Stimulated activated naive B cell treated with anti-CD40 and anti-IgM and Interleukin-4, amounts not matched to agents 10 μg/mL and 1 μg/mL and 100 μg/mL, for 72 hours (primary cell): ENCODE results near the gene CAMTA1.
"Not testable (repeated sequence)": the region's sequence is repeated elsewhere in the genome, so short reads cannot be mapped to it uniquely, and the experiment has no call there.

Experiments used
- ATAC-seq, 2 donors: fragments of 150-1000 bp; cut with Tn5 transposase; replicated peaks; 2 replicates each; pipeline ENCODE4 v1.10.0; 2021; ENCODE audit warnings: moderate library complexity in 1 of 2
- DNase-seq: peaks from one replicate; pipeline ENCODE4 v3.0.0; 2021
- H3K27ac Mint-ChIP-seq: one replicate; pipeline ENCODE4 v1.8.0; 2022; ENCODE audit warnings: mild to moderate bottlenecking, mixed read lengths
- H3K27me3 Mint-ChIP-seq, 2 donors: one replicate each; pipeline ENCODE4 v1.8.0; 2022; ENCODE audit warnings: mixed read lengths in 2 of 2
- H3K36me3 Mint-ChIP-seq, 2 donors: one replicate each; pipeline ENCODE4 v1.8.0; 2022; ENCODE audit warnings: mixed read lengths in 2 of 2, mild to moderate bottlenecking in 1 of 2
- H3K4me1 Mint-ChIP-seq, 2 donors: one replicate each; pipeline ENCODE4 v1.8.0; 2022; ENCODE audit warnings: mixed read lengths in 2 of 2, mild to moderate bottlenecking in 1 of 2
- H3K4me3 Mint-ChIP-seq, 2 donors: one replicate each; pipeline ENCODE4 v1.8.0; 2022; ENCODE audit warnings: mild to moderate bottlenecking in 2 of 2, mixed read lengths in 2 of 2, moderate library complexity in 1 of 2
- H3K9me3 Mint-ChIP-seq, 2 donors: one replicate each; pipeline ENCODE4 v1.8.0; 2022; ENCODE audit warnings: mixed read lengths in 2 of 2, mild to moderate bottlenecking in 1 of 2

CAMTA1 gene

DNA sequence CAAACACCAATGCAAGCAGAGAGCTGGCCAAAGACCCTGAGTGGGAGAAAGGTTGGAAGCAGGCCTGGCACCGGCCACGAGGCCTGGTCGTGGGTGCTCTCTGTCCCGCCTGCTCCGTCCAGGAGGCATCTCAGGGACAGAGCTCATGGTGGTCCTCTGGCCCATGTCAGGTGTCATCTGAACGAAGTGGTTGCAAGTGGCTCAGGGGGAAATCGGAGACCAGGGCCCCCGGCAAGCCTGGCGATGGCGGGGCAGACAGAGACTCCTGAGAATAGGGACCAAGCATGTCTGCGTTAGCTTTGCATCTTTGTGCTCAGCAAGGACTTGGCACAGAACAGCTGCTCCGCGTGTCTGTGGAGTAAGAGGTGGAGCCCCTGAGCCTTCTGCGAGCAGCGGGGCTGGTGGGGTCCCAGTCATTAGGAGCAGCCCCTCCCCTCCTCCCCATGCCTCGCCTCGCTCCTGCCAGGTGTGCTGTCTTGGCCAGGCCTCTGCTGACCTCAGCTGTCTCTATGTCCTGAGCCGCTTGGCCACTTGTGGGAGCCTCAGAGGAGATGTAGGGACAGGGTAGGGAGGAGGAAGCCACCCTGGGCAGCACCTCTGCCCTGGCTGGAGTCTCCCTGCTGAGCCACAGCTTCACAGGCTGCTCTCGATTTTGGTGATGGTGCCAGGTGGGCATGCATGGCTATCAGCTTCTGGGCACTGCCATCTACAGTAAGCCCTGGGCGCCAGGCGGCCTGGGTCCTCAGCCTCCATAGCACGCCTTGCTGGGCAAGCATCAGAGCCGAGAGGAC is 622.9 kb downstream of the CAMTA1 start:
- H3K36me3 Mint-ChIP-seq: no peaks in the 10 kb centered on the region
- H3K27ac Mint-ChIP-seq: no peak overlapping the region
- H3K27me3 Mint-ChIP-seq: peaks cover 4 to 14% of the 10 kb centered on the region in 2 donors
- H3K4me3 Mint-ChIP-seq: no peak overlapping the region
- no peaks in the 10 kb centered on the region for H3K9me3 Mint-ChIP-seq
- ATAC-seq (no peak), DNase-seq (no peak)
- H3K4me1 Mint-ChIP-seq: no peaks in the 10 kb centered on the region

- Mint-ChIP-seq H3K27ac (no peak overlapping the region), H3K4me1 (no peaks in the 10 kb centered on the region), H3K27me3 (peaks cover 0 to 9% of the 10 kb centered on the region in 2 donors), H3K36me3 (no peaks in the 10 kb centered on the region), H3K9me3 (no peaks in the 10 kb centered on the region), H3K4me3 (no peak overlapping the region)
- no peak for DNase-seq
- ATAC-seq: no peak
These were observed 623.5 kb downstream of the CAMTA1 start for GRCh38 chr1:7408771-7409150.

- Mint-ChIP-seq H3K9me3 (no peaks in the 10 kb centered on the region), H3K36me3 (no peaks in the 10 kb centered on the region), H3K27ac (no peak overlapping the region), H3K27me3 (peaks cover 0 to 5% of the 10 kb centered on the region in 2 donors), H3K4me1 (no peaks in the 10 kb centered on the region), H3K4me3 (no peak overlapping the region)
- DNase-seq: no peak
- no peak for ATAC-seq
These were observed 624.0 kb downstream of the CAMTA1 start for GRCh38 chr1:7409278-7409677.

GRCh38 chr1:7410156-7410555 is 624.9 kb downstream of the CAMTA1 start:
- no peaks in the 10 kb centered on the region for H3K4me1 Mint-ChIP-seq
- no peak overlapping the region for H3K4me3 Mint-ChIP-seq
- H3K36me3 Mint-ChIP-seq: no peaks in the 10 kb centered on the region
- no peak for DNase-seq
- no peak for ATAC-seq
- H3K27ac Mint-ChIP-seq: no peak overlapping the region
- no peaks in the 10 kb centered on the region for H3K9me3 Mint-ChIP-seq
- H3K27me3 Mint-ChIP-seq: peaks cover 0 to 4% of the 10 kb centered on the region in 2 donors

GRCh38 chr1:7417618-7418017 is 632.4 kb downstream of the CAMTA1 start:
- not testable (repeated sequence) for H3K36me3 Mint-ChIP-seq, H3K4me1 Mint-ChIP-seq, H3K4me3 Mint-ChIP-seq, H3K27ac Mint-ChIP-seq, DNase-seq, ATAC-seq
- peaks cover 11 to 16% of the 10 kb centered on the region in 2 donors for H3K9me3 Mint-ChIP-seq
- peaks cover 10 to 12% of the 10 kb centered on the region in 2 donors for H3K27me3 Mint-ChIP-seq

- Mint-ChIP-seq H3K4me3 (no peak overlapping the region), H3K9me3 (peaks cover 11 to 16% of the 10 kb centered on the region in 2 donors)
These were observed 633.3 kb downstream of the CAMTA1 start for GRCh38 chr1:7418442-7419080.

DNA sequence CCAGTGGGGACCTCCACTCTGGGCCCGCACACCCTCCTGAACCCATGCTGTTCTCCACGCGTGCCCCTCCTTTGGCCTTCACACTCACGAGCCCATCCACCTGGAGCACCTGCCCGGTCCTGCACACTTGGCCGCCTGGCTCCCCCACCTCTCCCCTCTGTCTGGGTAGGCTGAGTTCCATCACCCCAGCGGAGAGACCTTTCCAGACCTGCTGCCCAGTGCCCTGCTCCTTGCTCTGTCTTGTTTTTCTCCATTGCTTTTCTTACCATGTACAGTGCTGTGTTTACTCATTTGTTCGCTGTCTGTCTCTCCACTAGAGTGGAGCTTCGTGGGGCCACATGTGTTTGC is 634.8 kb downstream of the CAMTA1 start:
- H3K4me3 Mint-ChIP-seq: no peak overlapping the region
- H3K36me3 Mint-ChIP-seq: peaks cover 0 to 3% of the 10 kb centered on the region in 2 donors

More at GRCh38 chr1:7418442-7419080, 633.3 kb downstream of the CAMTA1 start:
- DNase-seq (no peak), ATAC-seq (no peak)
- no peak overlapping the region for H3K27ac Mint-ChIP-seq
- H3K36me3 Mint-ChIP-seq: peaks cover 0 to 3% of the 10 kb centered on the region in 2 donors
- H3K27me3 Mint-ChIP-seq: peaks cover 10 to 12% of the 10 kb centered on the region in 2 donors
- no peaks in the 10 kb centered on the region for H3K4me1 Mint-ChIP-seq

GRCh38 chr1:7420470-7421100 is 635.3 kb downstream of the CAMTA1 start:
- ATAC-seq (no peak), DNase-seq (no peak)
- Mint-ChIP-seq H3K4me3 (no peak overlapping the region), H3K27ac (no peak overlapping the region), H3K36me3 (peaks cover 0 to 3% of the 10 kb centered on the region in 2 donors), H3K9me3 (peaks cover 11 to 16% of the 10 kb centered on the region in 2 donors), H3K4me1 (no peaks in the 10 kb centered on the region), H3K27me3 (peaks cover 10 to 12% of the 10 kb centered on the region in 2 donors)

More for the DNA sequence above, 634.8 kb downstream of the CAMTA1 start:
- H3K27ac Mint-ChIP-seq: no peak overlapping the region
- ATAC-seq (no peak), DNase-seq (no peak)
- H3K27me3 Mint-ChIP-seq: peaks cover 10 to 12% of the 10 kb centered on the region in 2 donors
- peaks cover 11 to 16% of the 10 kb centered on the region in 2 donors for H3K9me3 Mint-ChIP-seq
- H3K4me1 Mint-ChIP-seq: no peaks in the 10 kb centered on the region

DNA sequence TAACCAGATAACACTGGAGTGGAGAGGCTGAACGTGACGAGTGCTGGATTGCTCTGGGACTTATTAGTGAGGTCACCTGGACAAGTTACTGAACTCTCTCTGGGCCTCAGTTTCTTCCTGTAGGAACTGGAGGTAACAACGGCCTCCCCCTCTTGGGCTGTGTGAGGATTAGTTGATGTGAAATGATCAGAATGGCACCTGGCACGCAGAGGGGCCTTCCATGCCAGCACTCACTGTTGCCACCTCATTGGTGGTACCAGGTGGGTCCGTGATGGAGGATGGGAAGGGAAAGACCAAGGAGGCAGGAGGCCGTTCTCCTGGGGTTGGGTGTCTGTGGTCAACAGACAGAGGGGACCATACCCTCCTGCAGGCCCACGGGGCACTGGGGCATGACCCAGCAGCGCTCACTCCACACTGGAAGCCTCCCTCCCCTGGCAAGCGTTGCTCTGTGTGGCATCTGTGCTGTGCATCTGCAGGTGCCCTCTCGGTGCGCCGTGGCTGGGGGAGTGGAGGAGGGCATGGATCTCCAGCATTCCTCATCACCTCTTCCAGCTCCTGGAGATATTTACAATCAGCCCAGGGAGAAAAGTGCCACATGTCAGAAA is 636.3 kb downstream of the CAMTA1 start:
- Mint-ChIP-seq H3K27me3 (peaks cover 10 to 12% of the 10 kb centered on the region in 2 donors), H3K4me3 (no peak overlapping the region), H3K4me1 (no peaks in the 10 kb centered on the region), H3K27ac (no peak overlapping the region), H3K9me3 (peaks cover 11 to 12% of the 10 kb centered on the region in 2 donors), H3K36me3 (peaks cover 0 to 3% of the 10 kb centered on the region in 2 donors)
- ATAC-seq (no peak), DNase-seq (no peak)

- DNase-seq (no peak), ATAC-seq (no peak)
- Mint-ChIP-seq H3K4me1 (no peaks in the 10 kb centered on the region), H3K4me3 (no peak overlapping the region), H3K27me3 (peaks cover 10 to 12% of the 10 kb centered on the region in 2 donors), H3K27ac (no peak overlapping the region), H3K36me3 (peaks cover 0 to 3% of the 10 kb centered on the region in 2 donors), H3K9me3 (peaks cover 11 to 12% of the 10 kb centered on the region in 2 donors)
These were observed 636.8 kb downstream of the CAMTA1 start for GRCh38 chr1:7422081-7422480.

- H3K36me3 Mint-ChIP-seq: peaks cover 0 to 3% of the 10 kb centered on the region in 2 donors
- no peaks in the 10 kb centered on the region for H3K4me1 Mint-ChIP-seq
- H3K27me3 Mint-ChIP-seq: peaks cover 10 to 12% of the 10 kb centered on the region in 2 donors
- DNase-seq (no peak), ATAC-seq (no peak)
- H3K27ac Mint-ChIP-seq: no peak overlapping the region
- H3K4me3 Mint-ChIP-seq: no peak overlapping the region
- peaks cover 10 to 11% of the 10 kb centered on the region in 2 donors for H3K9me3 Mint-ChIP-seq
These were observed 637.3 kb downstream of the CAMTA1 start for GRCh38 chr1:7422561-7422960.

DNA sequence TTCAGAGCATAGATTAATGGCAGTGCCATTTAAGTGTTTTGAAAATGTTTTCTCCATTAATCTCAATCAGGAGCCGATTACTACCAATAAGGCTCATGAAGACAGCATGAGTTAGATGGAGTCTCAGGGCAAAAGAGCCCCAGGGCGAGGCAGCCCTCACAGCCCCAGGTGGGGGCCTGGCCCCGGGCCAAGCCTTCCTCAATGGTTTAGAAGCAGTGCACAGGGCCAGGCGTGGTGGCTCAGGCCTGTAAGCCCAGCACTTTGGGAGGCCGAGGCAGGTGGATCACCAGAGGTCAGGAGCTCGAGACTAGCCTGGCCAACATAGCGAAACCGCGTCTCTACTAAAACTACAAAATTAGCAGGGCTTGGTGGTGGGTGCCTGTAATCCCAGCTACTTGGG is 637.7 kb downstream of the CAMTA1 start:
- DNase-seq: no peak
- H3K27me3 Mint-ChIP-seq: peaks cover 10 to 12% of the 10 kb centered on the region in 2 donors
- H3K4me3 Mint-ChIP-seq: no peak overlapping the region
- no peak overlapping the region for H3K27ac Mint-ChIP-seq
- H3K36me3 Mint-ChIP-seq: peaks cover 0 to 3% of the 10 kb centered on the region in 2 donors
- peaks cover 7% of the 10 kb centered on the region in 2 donors for H3K9me3 Mint-ChIP-seq
- no peaks in the 10 kb centered on the region for H3K4me1 Mint-ChIP-seq
- no peak for ATAC-seq

DNA sequence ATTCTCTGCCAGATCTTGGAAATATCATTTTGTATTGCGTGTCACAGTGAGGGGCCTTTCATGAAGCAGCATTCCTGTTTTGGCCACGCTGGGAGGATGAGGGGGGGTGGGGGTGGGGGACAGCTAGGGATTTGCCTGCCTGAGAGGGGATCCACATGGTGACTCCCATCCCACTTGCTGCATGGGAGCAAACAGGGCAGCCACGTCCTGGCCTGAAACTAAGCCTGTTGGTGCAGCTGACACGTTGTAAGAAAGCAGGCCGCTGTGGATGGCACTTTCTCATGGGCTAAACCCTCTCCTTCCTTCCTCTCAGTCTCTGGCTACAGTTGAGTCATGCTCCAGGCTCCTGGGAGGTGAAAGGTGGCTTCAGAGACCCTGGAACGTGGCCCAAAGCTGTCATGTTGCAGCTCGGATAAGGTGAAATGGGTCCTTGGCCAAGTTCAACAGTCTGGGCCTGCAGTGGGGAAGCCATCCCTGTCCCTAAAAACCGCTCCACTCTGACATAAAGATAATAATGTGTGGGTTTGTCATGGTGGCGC is 639.2 kb downstream of the CAMTA1 start:
- Mint-ChIP-seq H3K4me1 (no peaks in the 10 kb centered on the region), H3K36me3 (no peaks in the 10 kb centered on the region), H3K4me3 (no peak overlapping the region), H3K9me3 (peaks cover 0 to 1% of the 10 kb centered on the region in 2 donors), H3K27me3 (peaks cover 10 to 12% of the 10 kb centered on the region in 2 donors), H3K27ac (no peak overlapping the region)
- DNase-seq (no peak), ATAC-seq (no peak)

DNA sequence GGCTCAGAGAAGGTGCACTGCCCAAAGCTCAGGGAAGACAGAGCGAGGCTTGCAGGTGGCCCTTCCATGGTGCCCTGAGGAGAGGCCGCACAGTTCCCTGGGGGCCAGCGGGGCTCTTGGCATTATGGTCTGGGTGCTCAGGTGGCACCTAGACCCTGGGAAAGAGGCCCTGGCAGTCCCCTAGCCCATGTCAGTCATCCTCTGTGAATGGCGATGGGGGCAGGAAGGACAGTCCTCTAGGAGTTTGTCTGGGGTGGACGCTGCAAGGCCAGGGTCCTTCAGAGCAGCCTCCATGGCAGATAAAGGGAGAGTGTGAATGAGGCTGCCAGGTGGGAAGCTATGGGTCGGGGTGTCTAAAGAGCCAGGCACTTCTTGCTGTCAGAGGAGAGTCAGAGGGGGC is 640.0 kb downstream of the CAMTA1 start:
- Mint-ChIP-seq H3K27me3 (peaks cover 5 to 12% of the 10 kb centered on the region in 2 donors), H3K4me1 (no peaks in the 10 kb centered on the region), H3K4me3 (no peak overlapping the region), H3K36me3 (no peaks in the 10 kb centered on the region), H3K27ac (no peak overlapping the region), H3K9me3 (peaks cover 0 to under 1% of the 10 kb centered on the region in 2 donors)
- ATAC-seq: no peak
- no peak for DNase-seq
